Stimulated activated CD4-positive, alpha-beta T cell treated with anti-CD3 and anti-CD28 coated beads, Interleukin-15, amount 100 ng/mL, for 48 hours (primary cell): ENCODE data around the gene DUSP16.
"Not testable (repeated sequence)": the region's sequence is repeated elsewhere in the genome, so short reads cannot be mapped to it uniquely, and the experiment has no call there.

Experiments
- DNase-seq, 2 donors: peaks; one replicate each; pipeline ENCODE4 v3.0.0-alpha.2; 2020; ENCODE audit warnings: low read depth in 2 of 2

DUSP16 gene

GRCh38 chr12:12498210-12498609 lies 64.5 kb downstream of the DUSP16 start:
- no peak for DNase-seq

DNA sequence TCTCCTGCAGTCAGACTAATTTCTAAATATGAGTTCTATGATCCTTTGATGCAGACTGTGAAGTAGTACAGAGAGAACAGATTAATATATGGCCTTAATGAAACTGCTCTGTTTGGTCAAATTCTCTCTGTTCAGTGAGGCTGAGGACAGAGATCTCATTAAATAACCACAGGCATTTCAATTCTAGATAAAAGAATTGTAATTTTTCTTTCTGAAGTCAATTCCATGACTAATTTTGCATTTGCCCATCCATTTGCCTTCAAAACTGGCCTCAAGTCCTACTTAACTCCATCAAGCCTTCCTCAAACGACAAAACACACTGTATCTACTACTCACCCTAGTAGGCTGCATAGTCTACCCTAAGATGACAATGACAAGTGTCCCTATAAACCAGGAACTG lies 67.1 kb downstream of the DUSP16 start:
- DNase-seq: no peak

GRCh38 chr12:12492547-12492946 lies 70.1 kb downstream of the DUSP16 start:
- DNase-seq: no peak

GRCh38 chr12:12491606-12492005 lies 71.1 kb downstream of the DUSP16 start:
- DNase-seq: no peak

DNA sequence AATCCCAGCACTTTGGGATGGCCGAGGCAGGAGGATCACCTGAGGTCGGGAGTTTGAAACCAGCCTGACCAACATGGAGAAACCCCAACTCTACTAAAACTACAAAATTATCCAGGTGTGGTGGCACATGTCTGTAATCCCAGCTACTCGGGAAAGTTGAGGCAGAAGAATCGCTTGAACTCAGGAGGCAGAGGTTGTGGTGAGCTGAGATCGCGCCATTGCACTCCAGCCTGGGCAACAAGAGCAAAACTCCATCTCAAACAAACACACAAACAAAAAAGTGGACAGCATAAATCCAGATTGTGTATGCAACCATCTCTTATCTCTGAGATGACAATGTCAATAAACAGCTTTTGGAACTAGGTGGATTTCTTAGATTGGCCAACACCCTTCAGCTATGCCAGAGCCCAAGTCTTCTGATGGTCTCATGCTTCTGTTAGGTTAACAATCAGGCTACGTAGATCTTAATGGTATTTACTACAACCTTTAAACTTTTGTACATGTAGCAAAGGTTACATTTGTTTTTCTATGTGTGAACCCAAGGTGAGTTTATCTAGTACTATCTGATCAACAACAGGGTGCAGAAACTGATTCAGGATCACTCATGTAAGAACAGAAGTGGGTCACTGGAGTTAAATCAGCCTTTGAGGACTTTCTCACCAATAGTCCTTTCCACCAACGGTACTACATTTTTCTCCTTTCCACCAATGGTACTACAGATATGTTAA lies 73.7 kb downstream of the DUSP16 start:
- no peak for DNase-seq

DNA sequence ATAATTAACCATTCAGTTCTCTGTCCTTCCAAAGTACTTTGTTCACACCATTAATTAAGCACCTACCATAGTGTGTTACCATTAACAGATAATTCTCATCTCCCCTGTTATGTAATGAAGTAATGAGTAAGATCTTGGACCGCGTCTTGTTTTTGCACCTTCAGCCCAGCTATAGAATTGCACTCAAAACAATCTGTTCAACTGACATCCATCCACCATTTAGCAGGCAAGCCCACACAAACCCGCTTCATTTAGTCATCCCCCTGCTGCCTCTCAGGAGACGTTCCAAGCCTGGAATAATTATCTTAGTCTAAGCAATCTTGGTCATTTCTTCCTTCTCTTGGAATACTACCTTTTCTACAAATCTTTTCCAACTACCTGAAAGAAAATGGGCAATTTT lies 74.4 kb downstream of the DUSP16 start:
- DNase-seq: no peak

DNA sequence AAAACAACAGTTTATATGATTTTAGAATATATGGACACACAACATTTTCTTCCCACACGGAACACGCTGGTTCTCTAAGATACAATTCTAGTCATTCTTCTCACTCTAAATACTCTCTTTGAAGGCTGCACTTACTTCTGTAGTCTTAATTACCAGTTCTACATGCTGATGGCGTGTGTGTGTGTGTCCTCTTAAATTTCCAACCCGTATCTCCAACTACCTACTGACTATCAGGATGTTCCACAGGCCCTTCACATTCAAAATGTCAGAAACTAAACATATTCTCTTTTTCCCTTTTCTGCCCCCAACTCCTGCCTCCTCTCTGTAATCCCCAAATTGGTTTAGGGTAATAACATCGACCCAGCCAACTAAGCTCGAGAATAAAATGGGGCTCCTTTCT lies 75.2 kb downstream of the DUSP16 start:
- DNase-seq: no peak

- DNase-seq: no peak
Measured at GRCh38 chr12:12486661-12487240, 75.9 kb downstream of the DUSP16 start.

- DNase-seq: no peak
Measured at GRCh38 chr12:12483438-12483837, 79.2 kb downstream of the DUSP16 start.

- no peak for DNase-seq
Measured at GRCh38 chr12:12482959-12483358, 79.7 kb downstream of the DUSP16 start.

- DNase-seq: no peak
Measured at GRCh38 chr12:12482150-12482761, 80.4 kb downstream of the DUSP16 start.

DNA sequence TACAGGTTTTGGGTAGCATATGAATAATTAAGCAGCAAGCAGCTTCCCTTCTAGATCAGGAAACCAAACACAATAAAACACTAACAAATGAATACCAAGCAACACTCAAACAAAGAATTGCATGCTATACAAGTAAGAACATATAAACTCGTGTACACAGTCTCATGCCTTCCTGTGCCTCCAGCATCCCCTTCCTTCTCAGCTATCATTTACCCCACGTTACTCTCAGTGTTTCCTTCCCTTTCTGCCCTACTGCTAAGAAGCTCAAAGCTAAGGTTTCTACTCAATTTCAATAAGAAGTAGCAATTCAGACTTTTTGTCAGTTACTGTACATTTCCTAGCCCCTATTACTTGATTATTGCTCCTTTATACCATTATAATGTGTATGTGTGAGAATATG lies 81.0 kb downstream of the DUSP16 start:
- DNase-seq: no peak

GRCh38 chr12:12480074-12480473 lies 82.6 kb downstream of the DUSP16 start:
- no peak for DNase-seq

- no peak for DNase-seq
Measured at GRCh38 chr12:12477532-12477890, 85.2 kb downstream of the DUSP16 start.

DNA sequence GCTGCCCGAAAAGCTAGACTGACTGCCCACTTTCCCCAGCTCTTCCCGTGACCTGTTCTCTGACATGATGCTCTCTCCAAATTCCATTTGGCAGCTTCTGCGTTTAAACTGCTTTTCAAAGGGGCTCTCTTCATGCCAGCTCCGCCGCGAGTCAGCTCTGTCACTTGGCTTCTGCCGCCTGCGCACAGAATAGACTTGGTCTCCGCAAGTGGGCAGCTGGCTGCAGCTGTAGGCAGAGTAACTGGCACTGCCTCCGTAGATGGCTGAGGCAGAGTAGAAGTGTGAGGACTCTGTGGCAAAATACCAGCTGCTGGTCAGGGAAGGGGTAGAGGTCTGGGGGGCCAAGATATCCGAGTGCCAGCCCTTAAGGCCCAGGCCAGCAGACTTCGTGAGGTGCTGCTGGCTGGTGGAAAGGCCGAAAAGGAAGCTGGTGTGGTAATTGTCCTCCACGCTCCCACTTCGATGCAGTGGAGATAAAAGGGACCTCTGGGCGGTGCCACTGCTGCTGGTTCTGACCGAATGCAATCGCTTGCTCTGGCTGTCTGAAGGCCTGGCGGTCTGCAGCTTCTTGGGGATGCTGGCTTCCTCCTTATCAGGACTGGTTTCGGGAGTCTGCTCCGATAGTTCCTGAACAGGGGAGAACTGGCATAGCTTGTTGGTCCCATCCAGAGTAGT lies 85.7 kb downstream of the DUSP16 start:
- DNase-seq: no peak

- DNase-seq: peak in 1 of 2 donors; percentile 41
Measured at GRCh38 chr12:12474931-12475795, 87.5 kb downstream of the DUSP16 start.

GRCh38 chr12:12474471-12474928 lies 88.2 kb downstream of the DUSP16 start:
- peak in 1 of 2 donors; percentile 24 for DNase-seq

GRCh38 chr12:12473223-12473622 lies 89.4 kb downstream of the DUSP16 start:
- DNase-seq: no peak

DNA sequence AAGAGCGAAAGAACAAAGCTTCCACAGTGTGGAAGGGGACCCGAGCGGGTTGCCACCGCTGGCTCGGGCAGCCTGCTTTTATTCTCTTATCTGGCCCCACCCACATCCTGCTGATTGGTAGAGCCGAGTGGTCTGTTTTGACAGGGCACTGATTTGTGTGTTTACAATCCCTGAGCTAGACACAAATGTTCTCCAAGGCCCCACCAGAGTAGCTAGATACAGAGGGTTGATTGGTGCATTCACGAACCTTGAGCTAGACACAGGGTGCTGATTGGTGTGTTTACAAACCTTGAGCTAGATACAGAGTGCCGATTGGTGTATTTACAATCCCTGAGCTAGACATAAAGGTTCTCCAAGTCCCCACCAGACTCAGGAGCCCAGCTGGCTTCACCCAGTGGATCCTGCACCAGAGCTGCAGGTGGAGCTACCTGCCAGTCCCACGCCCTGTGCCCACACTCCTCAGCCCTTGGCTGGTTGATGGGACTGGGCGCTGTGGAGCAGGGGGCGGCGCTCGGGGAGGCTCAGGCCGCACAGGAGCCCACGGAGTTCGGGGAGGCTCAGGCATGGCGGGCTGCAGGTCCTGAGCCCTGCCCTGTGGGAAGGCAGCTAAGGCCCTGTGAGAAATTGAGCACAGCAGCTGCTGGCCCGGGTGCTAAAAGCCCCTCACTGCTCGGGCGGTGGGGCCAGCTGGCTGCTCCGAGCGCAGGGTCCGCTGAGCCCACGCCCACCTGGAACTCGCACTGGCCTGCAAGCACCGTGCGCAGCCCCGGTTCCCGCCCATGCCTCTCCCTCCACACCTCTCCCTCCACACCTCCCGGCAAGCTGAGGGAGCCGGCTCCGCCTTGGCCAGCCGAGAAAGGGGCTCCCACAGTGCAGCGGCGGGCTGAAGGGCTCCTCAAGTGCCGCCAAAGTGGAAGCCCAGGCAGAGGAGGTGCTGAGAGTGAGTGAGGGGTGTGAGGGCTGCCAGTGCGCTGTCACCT lies 90.4 kb downstream of the DUSP16 start:
- not testable (repeated sequence) for DNase-seq

DNA sequence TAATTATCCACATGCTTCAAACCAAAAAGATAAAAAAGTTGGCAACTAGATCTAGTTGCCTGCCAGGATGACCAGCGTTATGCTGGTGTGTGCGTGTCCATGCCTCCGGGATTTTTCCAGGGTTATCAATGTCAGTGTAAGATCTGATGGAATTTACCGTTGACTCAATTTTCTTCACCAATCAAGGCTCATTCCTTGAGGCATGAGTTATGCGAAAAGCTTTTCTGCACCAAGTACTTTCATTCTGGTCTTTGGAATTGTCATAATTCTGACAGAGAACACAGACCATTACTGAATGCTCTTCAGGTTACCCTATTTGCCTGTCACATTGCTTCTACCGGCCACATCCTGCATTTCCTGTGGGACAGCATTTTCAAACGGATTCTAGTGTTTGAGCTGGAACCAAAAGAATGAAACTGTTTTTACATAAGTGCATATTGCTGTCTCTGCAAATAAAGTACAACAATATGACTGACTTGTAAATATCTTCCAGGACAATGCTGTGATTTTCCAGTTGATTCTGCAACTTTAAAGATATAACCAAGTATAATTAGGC lies 91.8 kb downstream of the DUSP16 start:
- no peak for DNase-seq
